GM19467 (cell line): ENCODE data around the gene TMEM178B.

ENCODE experiments used
- ATAC-seq: cut with Tn5 transposase; IDR thresholded peaks from one replicate; pipeline ENCODE4 v1.9.1; 2021; ENCODE audit warnings: mild to moderate bottlenecking, moderate library complexity; ENCODE audit not compliant: unreplicated experiment

The TMEM178B gene

GRCh38 chr7:141344153-141344935 lies 270.5 kb downstream of the TMEM178B start:
- no peak for ATAC-seq

- no peak for ATAC-seq
Measured at GRCh38 chr7:141348728-141349127, 274.9 kb downstream of the TMEM178B start.

- ATAC-seq, result no peak
Measured at GRCh38 chr7:141349338-141349737, 275.5 kb downstream of the TMEM178B start.

GRCh38 chr7:141349804-141350203 lies 275.9 kb downstream of the TMEM178B start:
- ATAC-seq, result no peak

GRCh38 chr7:141351175-141351574 lies 277.3 kb downstream of the TMEM178B start:
- ATAC-seq, result no peak

GRCh38 chr7:141352955-141353354 lies 279.1 kb downstream of the TMEM178B start:
- ATAC-seq, result no peak

- ATAC-seq, result no peak
Measured at GRCh38 chr7:141354251-141354650, 280.4 kb downstream of the TMEM178B start.

GRCh38 chr7:141355032-141355431 lies 281.2 kb downstream of the TMEM178B start:
- no peak for ATAC-seq

GRCh38 chr7:141356161-141356560 lies 282.3 kb downstream of the TMEM178B start:
- ATAC-seq, result no peak

GRCh38 chr7:141358386-141358785 lies 284.5 kb downstream of the TMEM178B start:
- no peak for ATAC-seq

- no peak for ATAC-seq
Measured at GRCh38 chr7:141359262-141359661, 285.4 kb downstream of the TMEM178B start.

- no peak for ATAC-seq
Measured at GRCh38 chr7:141359740-141360415, 286.0 kb downstream of the TMEM178B start.

- no peak for ATAC-seq
Measured at GRCh38 chr7:141360416-141360760, 286.5 kb downstream of the TMEM178B start.

GRCh38 chr7:141360803-141361202 lies 286.9 kb downstream of the TMEM178B start:
- no peak for ATAC-seq

- no peak for ATAC-seq
Measured at GRCh38 chr7:141361479-141361878, 287.6 kb downstream of the TMEM178B start.

- ATAC-seq, result no peak
Measured at GRCh38 chr7:141361960-141362359, 288.1 kb downstream of the TMEM178B start.

- ATAC-seq, result no peak
Measured at GRCh38 chr7:141362580-141363435, 288.9 kb downstream of the TMEM178B start.

- ATAC-seq, result no peak
Measured at GRCh38 chr7:141363748-141364147, 289.9 kb downstream of the TMEM178B start.

GRCh38 chr7:141366091-141366621 lies 292.3 kb downstream of the TMEM178B start:
- ATAC-seq, result no peak

GRCh38 chr7:141369422-141369821 lies 295.6 kb downstream of the TMEM178B start:
- no peak for ATAC-seq

- ATAC-seq, result no peak
Measured at GRCh38 chr7:141370178-141370577, 296.3 kb downstream of the TMEM178B start.
